Midbrain (tissue), 1 donor: ENCODE data around the gene TP53.

Source experiments
- DNase-seq: peaks from one replicate; lab custom pipeline; 2025; lab: John Stamatoyannopoulos, UW

Gene TP53

DNA sequence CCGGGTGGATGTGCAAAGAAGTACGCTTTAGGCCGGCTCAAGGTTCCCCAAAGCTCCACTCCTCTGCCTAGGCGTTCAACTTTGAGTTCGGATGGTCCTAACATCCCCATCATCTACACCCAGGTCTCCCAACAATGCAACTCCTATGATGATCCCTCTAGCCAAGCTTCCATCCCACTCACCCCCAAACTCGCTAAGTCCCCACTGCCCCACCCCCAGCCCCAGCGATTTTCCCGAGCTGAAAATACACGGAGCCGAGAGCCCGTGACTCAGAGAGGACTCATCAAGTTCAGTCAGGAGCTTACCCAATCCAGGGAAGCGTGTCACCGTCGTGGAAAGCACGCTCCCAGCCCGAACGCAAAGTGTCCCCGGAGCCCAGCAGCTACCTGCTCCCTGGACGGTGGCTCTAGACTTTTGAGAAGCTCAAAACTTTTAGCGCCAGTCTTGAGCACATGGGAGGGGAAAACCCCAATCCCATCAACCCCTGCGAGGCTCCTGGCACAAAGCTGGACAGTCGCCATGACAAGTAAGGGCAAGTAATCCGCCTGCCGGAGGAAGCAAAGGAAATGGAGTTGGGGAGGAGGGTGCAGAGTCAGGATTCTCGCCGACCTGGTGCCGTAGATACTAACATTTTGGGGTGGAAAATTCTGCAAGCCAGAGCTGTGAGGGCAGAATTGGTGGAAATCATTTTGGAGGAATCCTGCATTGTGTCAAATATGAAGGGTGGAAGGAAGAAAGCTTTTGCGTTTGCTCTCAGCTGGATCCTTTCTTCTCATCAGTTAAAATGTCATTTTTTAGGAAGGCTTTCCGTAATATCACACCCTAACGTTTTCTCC, at the start of gene TP53:
Gene TP53, minus strand, starts transcription at position 419 of the 836 bp plus-strand sequence. CDS start 10,896 bp downstream, outside the sequence.
- peak; percentile 91 for DNase-seq

DNA sequence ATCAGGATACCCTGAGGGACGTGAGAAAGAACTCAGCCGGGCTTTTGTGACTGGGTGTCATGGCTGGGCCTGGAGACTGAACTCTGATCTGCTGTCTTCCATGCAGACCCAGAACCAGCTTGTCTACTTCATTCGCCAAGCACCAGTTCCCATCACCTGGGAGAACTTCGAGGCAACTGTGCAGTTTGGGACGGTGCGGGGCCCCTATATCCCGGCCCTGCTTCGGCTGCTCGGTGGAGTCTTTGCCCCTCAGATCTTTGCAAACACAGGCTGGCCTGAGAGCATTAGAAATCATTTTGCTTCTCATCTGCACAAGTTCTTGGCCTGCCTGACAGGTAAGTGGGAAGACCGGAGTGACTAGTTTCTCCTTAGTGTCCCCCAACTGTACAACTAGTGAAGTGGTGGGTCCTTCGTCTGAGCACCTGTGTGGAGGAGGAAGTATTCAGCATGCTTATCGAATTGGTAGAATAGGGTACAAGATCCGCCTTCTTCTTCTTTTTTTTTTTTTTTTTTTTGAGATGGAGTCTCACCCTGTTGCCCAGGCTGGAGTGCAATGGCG, 45.8 kb upstream of the TP53 start:
- no peak for DNase-seq

DNA sequence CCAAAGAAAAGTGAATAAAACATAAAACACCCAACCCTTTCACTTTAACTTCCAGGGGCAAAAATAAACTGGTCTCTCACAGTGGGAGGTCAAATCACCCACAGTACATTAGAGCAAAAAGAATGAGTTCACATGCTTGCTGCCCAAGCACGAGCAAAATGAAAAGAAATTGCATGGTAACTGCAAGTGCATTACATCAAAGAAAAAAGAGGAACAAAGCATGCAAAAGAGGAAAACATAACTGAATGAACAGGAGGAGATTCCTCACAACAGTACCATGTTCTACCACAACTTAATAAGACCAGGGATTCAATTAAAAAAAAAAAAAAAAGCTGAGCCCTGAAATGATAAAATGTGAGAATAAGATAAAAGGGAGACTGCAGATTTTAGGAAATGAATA, 42.5 kb upstream of the TP53 start:
- no peak for DNase-seq

DNA sequence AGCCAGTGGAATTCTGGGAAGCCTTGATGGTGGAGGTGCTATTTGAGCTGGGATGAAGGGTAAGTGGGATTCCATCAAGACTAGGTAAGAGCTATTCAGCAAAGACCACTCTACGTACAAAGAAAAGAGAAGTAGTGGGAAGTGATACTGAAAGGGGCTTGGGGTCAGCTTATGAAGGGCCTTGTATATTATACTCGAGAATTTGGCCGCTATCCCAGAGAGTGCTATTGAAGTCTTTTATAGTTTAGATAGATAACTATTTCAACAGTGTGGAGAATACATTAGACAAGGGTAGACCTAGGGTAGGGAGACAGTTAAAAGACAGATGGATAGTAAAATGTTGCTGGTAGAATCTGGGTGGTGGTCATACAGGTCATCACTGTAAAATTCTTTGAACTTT, 40.6 kb upstream of the TP53 start:
- no peak for DNase-seq

DNA sequence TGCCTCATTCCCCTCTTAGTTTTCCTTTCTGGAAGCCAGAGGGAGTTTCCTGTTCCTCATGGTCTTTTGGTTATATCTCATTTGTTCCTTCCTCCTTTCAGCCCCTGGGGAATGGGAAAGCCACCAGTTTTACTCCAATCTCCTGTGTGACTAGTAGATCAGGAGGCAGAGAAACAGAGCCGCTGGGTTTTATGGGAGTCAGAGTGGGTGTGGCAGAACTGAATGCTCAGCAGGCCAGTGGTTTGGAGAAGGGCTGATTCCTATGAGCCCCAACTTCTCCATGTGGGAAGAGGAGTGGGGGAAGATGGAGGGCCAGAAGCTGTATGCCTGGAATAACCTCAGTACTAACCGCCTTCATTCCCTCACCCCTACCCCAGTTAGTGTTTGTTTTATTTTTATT, 34.3 kb upstream of the TP53 start:
- DNase-seq, result no peak

DNA sequence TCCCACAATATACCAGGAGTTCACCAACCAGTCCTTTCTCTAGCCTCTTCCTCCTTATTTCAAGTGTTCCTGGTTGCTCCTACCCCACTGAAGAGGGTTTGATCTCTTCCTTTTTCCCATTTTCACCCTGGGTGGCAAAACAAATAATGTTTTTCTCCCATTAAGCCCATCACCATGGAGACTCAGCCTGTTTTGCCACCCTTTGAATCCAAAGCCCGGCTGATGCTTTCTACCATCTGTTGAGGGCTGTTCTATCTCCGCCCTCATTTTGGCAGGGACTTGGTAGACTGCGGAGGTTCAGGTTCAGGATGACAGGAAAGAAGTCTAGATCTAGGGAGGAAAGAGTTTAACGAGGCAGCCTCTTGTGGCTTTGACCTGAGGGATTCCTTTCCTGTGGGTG, 32.8 kb upstream of the TP53 start:
- DNase-seq, result no peak

DNA sequence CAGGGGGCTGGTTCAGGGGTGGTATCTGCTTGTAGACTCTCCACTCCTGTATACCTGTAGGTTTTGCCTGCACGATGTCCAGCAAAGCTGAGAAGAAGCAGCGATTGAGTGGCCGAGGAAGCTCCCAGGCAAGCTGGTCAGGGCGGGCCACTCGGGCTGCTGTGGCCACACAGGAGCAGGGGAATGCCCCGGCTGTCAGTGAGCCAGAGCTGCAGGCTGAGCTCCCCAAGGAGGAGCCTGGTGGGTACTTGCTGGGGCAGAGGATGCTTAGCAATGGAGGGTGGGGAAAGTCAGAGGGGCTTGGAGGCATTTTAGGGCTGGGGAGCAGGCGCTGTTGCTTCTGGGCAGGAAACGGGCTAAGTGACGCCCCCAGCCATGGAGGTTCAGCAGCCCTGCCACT, 32.4 kb upstream of the TP53 start:
- no peak for DNase-seq

DNA sequence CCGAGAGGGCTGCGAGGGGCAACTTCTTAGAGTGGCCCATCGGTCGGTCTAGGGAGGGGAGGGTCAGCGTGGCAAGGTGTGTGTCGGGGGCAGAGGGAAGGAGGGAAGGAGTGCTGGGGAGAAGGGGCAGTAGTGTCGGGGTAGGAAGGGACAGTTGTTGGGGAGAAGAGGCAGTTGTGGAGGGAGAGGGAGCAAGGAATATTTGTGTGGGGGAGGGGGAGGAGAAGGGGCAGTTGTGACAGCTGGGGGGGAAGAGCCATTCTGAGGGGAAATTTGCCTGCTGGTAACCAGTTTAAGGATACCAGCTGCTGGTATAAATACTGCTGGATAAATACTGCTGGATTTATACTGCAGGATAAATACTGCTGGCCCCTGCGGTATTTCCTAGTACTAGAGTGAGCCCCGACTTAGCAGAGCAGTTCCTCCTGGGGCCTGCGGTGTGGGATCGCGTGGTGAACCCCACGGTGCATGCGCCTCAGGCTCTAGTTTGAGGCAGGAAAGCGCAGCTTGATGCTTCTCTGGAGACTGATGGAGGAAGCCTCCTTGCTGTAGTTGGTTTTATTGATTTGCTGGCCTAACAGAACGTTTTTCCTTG, 30.6 kb upstream of the TP53 start:
- DNase-seq, result no peak

DNA sequence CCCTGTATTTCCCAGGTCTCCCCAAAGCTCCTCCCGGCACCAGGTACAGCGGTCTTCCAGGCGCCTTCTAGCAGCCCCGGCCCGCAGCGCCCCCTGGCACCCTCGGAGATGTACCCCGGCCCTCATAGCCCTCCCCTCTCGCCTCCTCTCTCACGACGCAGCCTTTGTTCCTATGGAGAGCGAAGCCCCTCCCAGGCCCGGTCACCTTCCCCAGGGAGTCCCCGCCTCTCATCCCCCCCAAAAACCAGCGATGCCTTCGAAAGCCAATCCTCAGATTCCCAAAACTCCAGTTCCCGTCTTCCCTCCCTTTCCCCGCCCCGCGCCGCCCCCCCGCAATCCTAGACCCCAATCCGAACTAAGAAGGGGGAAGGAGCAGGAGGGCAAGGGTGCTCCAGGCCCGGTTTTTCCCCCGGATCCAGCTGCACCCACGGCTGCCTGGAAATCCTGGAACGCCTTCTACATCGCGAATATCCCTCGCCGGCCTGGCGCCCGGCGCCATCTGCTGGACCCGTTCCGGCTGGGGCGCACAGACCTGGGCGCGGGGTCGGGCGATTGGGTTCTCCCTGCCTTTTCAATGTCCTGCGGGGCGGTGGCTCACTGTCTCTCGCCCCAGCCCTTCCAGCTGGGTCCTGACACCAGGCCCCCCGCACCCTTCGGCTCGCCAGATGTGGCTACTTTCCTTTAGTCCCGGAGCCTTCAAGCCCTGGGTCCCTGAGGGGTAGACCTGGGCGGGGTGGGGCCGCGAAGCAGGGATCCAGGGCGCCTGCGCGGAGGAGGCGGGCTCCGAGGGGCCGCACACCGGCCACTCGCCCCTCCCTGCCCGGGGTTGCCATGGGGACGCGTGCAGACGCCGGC, 29.8 kb upstream of the TP53 start, which contains the start of gene DNAH2:
Gene DNAH2, plus strand, starts transcription at position 844 of the 855 bp plus-strand sequence. CDS start 1,991 bp downstream, outside the sequence.
- peak; percentile 50 for DNase-seq

DNA sequence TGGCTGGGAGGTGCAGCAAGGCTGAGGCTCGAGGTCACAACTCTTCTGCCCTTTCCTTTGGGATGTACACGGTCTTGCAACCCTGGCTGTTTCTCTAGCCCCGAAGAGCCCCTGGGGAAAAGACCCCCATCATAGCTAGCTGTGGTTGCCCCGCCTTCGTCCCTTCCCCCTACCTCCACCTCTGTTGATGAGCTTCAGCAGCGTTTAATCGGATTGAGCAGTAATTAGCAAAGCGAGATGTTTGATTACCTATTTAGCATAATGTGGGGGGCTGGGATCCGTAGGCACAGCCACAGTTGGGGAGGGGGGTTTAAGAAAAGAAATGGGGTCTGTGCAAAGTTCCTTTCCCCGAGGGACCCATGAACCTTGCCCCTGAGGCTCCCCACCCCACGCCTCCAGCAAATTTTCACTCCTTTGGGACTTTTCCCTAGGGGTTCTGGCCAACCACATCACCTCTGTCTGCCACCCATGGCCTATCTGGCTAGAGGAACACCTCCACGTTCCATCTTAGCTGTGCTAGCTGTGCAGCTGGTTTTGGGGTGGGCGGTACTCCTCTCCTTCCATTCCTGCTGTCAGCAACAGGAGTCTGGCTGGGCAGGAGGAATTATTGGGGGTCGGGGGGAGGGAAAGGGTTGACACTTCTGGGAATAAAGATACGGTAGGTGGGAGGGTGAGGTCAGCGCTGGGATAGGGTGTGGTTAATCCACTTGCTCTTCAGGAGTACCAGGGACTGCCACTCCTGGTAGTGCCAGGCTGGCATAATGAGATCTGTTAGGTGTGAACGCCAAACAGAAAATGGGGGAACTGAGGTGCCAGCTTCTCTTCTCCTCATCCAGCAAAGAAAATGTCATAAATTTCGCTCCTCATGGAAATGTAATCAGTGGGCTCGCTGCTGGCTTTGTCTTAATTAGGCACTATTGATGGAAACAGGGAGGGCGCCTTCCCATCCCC, 28.9 kb upstream of the TP53 start:
- no peak for DNase-seq

DNA sequence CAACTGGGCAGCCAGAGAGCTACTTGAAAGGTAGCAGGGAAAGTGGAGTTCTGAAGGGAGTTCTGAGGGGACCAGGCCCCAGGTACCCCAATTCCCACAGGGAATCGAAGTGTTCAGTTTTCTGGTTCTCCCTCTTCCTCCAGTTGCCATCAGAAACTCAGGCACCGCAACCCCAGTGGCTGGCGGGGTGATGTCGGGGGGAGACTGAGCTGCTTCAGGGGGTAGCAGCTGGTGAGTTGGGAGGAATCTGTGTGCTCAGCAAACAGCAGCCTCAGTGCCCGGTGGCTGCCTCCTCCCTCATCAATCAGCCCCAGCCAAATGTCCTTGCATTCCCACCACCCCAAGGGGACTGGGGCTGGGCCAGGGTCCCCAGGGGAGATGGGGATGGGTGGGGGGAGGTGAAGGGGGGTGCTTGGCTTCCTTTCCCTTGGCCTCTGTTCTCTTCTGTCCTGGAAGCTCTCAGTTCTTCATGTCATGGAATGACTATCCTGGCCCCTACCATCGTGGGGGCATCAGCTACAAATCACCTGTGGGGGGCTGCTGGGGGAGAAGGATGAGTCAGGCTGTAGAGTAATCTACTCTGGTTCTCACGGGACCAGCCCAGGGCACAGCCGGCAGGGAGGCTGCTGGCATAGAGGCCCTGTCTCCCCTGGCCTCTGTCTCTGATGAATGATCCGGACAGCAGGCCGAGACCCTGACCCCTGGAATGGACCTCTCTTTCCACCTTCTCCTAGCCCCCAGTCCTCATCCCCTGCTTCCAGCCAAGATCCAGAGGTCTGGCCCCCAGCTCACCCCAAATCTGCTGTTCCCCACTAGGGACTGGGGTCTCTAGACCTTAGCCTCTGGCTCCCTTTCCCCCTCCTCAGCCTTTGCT, 27.7 kb upstream of the TP53 start:
- no peak for DNase-seq

DNA sequence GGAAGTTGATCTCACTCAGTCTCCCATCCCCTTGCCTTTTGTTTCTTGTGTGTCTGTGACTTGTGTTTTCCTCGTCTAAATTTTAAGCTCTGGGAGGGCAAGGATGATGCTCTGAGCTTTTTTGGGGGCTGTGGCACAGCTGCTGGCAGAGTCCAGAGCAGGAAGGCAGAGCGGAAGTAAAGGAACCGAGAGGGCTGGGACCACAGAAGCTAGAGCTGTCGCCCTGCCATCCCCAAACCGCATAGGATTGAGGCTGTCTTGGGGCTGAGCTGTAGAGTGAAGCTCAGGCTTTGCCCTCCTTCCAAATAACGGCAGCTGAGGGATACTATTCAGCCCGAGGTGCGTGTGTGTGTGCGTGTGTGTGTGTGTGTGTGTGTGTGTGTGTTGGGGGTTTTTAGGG, 26.5 kb upstream of the TP53 start:
- DNase-seq, result no peak

DNA sequence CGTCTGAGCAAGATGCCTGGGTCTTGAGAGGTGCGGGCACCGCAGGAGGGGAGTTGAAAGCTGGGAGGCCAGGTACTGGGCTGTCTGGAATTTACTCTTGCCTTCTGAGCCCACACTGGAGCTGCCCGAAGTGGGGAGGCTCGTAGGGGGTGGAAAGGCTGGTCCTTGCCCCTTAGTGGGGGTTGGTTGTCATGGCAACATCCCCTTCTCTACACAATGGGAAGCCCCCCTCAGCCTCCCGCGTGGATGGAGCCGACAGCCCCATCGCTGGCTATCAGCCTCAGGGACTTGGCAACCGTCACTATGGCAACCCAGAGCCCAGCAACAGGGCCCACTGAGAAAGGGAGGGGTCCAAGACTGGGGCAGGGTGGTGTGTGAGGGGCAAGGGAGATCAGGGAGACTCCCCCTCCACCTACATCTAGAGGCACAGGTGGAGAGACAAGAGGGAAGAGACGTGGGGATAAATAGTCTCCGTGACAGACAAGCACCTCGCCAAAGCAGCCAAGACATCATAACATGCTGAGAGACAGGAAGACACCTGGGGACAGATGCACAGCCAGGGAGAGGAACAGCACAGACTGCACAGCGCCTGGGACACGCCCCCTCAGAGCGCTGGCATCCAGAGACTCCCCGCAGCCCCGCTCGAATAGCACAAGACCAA, 25.0 kb upstream of the TP53 start:
- no peak for DNase-seq

DNA sequence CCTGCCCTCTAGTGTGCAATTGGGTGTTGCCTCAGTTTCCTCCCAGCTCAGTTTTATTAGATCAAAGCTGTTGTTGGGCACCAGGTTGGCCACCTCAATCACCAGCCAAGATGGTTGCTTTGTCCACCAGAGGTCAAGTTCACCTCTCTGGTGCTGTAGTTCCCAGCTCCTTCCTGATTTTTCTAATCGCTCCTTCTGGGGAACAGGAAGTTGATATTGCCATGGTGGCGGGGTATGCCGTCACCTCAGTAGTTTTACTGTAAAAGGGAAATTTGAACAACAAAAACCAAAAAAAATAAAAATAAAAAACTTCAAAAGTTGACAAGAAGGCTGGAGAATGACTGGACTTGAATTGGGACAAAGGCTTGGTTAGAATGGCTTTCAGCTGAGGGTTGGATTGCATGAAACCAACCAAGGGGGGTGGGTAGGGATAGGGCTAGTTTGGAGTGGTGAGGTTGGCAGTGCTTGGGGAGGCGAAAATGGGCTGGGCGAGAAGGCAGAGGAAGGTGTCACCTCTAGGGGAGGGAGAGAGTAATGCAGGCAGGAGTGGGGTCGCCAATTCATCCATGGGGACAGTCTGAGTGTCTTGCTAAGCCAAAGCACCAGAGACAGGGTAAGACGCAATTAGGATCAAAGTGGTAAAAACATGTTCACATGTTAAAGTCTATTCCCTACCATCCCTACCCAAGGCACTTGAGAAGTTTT, 23.9 kb upstream of the TP53 start:
- DNase-seq, result no peak

DNA sequence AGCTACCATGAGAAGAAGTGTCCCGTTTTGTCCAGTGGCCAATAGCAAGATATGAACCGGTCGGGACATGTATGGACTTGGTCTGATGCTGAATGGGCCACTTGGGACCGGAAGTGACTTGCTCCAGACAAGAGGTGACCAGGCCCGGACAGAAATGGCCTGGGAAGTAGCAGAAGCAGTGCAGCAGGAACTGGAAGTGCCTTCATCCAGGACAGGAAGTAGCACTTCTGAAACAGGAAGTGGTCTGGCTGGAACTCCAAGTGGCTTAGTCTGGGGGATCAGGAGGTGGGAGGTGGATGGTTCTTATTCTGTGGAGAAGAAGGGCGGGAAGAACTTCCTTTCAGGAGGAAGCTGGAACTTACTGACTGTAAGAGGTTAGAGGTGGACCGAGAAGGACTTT, 23.0 kb upstream of the TP53 start:
- DNase-seq, result no peak

DNA sequence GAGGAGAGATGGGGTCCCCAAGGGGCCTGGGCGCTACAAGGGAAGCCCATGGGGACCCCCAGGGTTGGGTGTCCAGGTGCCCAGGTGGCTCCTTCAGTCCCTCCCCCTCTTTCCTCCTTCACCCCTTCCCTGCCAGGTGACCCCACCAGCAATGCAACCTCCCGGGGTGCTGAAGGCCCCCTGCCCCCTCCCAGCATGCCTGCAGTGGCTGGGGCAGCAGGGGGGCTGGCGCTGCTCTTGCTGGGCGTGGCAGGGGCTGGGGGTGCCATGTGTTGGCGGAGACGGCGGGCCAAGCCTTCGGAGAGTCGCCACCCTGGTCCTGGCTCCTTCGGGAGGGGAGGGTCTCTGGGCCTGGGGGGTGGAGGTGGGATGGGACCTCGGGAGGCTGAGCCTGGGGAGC, 21.7 kb upstream of the TP53 start:
- no peak for DNase-seq

DNA sequence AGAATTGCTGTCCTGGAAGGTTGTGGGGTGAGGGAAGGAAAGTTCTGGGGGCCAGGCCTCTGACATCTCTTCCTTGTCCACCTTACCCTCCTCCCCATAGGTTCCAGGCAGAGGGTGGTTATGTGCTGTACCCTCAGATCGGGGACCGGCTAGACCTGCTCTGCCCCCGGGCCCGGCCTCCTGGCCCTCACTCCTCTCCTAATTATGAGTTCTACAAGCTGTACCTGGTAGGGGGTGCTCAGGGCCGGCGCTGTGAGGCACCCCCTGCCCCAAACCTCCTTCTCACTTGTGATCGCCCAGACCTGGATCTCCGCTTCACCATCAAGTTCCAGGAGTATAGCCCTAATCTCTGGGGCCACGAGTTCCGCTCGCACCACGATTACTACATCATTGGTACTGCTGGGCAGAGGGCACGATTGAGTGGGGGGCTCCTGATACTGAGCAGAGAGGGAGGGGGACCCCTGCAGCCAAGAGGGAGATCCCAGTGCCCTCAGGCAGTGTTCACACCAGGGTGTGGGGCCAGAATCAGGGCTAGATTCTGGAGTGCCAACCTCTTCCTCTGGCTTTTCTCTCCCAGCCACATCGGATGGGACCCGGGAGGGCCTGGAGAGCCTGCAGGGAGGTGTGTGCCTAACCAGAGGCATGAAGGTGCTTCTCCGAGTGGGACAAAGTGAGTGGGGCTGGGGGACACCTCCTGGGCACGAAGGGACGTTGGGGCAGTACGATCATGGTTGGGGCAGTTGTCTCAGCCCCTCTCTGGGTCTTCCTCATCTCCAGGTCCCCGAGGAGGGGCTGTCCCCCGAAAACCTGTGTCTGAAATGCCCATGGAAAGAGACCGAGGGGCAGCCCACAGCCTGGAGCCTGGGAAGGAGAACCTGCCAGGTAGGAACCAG, 20.8 kb upstream of the TP53 start:
- DNase-seq, result no peak

DNA sequence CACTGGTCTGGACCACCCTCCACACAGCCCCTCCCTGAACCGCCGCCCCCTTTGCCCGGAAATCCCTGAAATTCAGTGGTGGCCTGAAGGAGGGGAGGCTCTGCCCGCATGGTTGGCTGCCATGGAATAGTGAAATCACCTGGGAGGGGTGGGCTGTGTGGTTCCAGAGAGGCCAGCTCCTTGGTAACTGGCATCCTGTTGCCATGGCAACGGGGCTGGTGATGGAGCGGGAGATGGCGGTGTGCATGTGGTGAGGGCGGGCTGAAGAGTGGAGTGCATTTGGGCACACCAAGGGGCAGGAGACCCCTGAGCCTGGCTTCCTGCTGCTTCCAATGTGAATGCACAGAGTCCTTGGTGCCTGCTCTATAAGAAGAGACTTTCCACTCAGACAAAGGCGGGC, 20.2 kb upstream of the TP53 start:
- DNase-seq, result no peak
